SU-DHL-6 (cell line): ENCODE measurements around the gene MEIS2.

Experiments
- H2AFZ ChIP-seq: fragments of 200-600 bp; sonication (generic); 2 replicates; pipeline ENCODE4 v1.6.1; 2014; ENCODE audit warnings: low read depth, mild to moderate bottlenecking, moderate library complexity, mixed read lengths, antibody characterized with exemption, low read length; ENCODE audit not compliant: severe bottlenecking
- H3F3A ChIP-seq: fragments of 200-600 bp; shearing (Covaris generic); 2 replicates; pipeline ENCODE4 v1.6.0; 2016; ENCODE audit warnings: antibody characterized with exemption, mild to moderate bottlenecking; ENCODE audit not compliant: insufficient read depth
- H3K27ac ChIP-seq: fragments of 200-600 bp; sonication (generic); 2 replicates; pipeline ENCODE4 v1.5.1; 2016; ENCODE audit warnings: low read depth, mild to moderate bottlenecking, low read length, moderate library complexity, mixed read lengths
- H3K27me3 ChIP-seq: fragments of 200-600 bp; sonication (generic), shearing (Covaris generic); 2 replicates; pipeline ENCODE4 v1.6.0; 2014; ENCODE audit warnings: mild to moderate bottlenecking, low read length
- H3K36me3 ChIP-seq: fragments of 200-600 bp; sonication (generic); 2 replicates; pipeline ENCODE4 v1.6.1; 2014; ENCODE audit warnings: mild to moderate bottlenecking, low read length, mixed read lengths
- H3K4me2 ChIP-seq: fragments of 300-600, 200-600 bp; shearing (Covaris generic), sonication (generic); 2 replicates; pipeline ENCODE4 v1.6.0; 2014; ENCODE audit warnings: low read length, low read depth, mild to moderate bottlenecking; ENCODE audit not compliant: poor library complexity, severe bottlenecking
- H3K4me3 ChIP-seq: fragments of 200-600 bp; sonication (generic); 2 replicates; pipeline ENCODE4 v1.5.1; 2014; ENCODE audit warnings: antibody characterized with exemption, low read length, mild to moderate bottlenecking, mixed read lengths; ENCODE audit not compliant: insufficient read depth, poor library complexity, severe bottlenecking
- H3K79me2 ChIP-seq: fragments of 200-600 bp; sonication (generic); 2 replicates; pipeline ENCODE4 v1.6.1; 2014; ENCODE audit warnings: mild to moderate bottlenecking, low read length, moderate library complexity; ENCODE audit not compliant: insufficient read depth
- H3K9ac ChIP-seq: fragments of 200-600 bp; sonication (generic); 2 replicates; pipeline ENCODE4 v1.7.0; 2014; ENCODE audit warnings: mild to moderate bottlenecking, low read length
- H3K9me2 ChIP-seq: fragments of 200-600 bp; sonication (generic); replicated peaks from 2 replicates; pipeline ENCODE4 v1.6.1; 2014; ENCODE audit warnings: low read length; ENCODE audit not compliant: insufficient read depth
- H3K9me3 ChIP-seq: fragments of 200-600 bp; sonication (generic); 2 replicates; pipeline ENCODE4 v1.6.1; 2014; ENCODE audit warnings: low read length, mixed read lengths; ENCODE audit not compliant: insufficient read depth
- H4K20me1 ChIP-seq: fragments of 200-600 bp; sonication (generic); 2 replicates; pipeline ENCODE4 v1.6.1; 2014; ENCODE audit warnings: low read depth, mild to moderate bottlenecking, antibody characterized with exemption, low read length, moderate library complexity, mixed read lengths
- EZH2phosphoT487 ChIP-seq: fragments of 200-600 bp; sonication (generic), shearing (Covaris generic); conservative IDR thresholded peaks from 2 replicates; pipeline ENCODE4 v1.6.1; 2018; ENCODE audit warnings: mild to moderate bottlenecking, antibody characterized with exemption, low read length, moderate library complexity, mixed read lengths
- TF ChIP-seq, protein P1 (sequence below): fragments of 200-600 bp; sonication (generic); IDR thresholded peaks from one replicate; pipeline ENCODE4 v1.5.1; 2017; ENCODE audit warnings: antibody characterized with exemption, mild to moderate bottlenecking, low read length, moderate library complexity; ENCODE audit not compliant: insufficient read depth, poor library complexity, severe bottlenecking

Gene MEIS2

DNA sequence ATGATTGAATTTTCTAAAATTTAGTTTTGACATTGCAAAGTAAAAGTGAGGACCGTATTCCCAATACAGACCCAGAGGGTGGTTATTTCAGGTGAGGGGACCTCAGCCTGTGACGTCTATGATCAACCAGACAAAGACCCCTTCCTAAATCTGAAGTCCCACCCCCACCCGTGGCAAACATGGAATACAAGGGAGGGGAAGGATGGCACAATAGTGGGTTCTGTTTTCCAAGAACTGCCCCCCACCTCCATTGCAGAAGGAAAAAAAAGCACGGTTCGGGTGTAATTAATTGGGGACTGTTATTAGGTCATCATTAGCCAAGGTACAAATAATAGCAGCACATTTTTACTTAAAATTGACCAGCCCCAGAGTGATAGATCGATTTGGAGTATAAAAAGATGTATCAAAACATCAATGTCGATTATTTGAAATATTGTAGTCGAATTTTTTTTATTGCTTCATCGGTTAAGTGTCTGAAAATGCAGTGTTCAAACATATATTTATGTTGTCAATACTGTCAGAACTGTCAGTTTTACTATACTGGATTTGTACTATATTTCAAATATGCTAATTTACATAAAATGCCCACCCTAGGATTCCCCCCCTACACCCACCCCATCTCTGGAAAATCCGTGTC is 7.5 kb upstream of the MEIS2 start:
- H3K4me3 ChIP-seq, result no peak overlapping the region
- H3K79me2 ChIP-seq, result no peaks in the 10 kb centered on the region
- no peak overlapping the region for H3K27ac ChIP-seq
- H3K9ac ChIP-seq, result no peak overlapping the region
- TF ChIP-seq, protein P1, sequence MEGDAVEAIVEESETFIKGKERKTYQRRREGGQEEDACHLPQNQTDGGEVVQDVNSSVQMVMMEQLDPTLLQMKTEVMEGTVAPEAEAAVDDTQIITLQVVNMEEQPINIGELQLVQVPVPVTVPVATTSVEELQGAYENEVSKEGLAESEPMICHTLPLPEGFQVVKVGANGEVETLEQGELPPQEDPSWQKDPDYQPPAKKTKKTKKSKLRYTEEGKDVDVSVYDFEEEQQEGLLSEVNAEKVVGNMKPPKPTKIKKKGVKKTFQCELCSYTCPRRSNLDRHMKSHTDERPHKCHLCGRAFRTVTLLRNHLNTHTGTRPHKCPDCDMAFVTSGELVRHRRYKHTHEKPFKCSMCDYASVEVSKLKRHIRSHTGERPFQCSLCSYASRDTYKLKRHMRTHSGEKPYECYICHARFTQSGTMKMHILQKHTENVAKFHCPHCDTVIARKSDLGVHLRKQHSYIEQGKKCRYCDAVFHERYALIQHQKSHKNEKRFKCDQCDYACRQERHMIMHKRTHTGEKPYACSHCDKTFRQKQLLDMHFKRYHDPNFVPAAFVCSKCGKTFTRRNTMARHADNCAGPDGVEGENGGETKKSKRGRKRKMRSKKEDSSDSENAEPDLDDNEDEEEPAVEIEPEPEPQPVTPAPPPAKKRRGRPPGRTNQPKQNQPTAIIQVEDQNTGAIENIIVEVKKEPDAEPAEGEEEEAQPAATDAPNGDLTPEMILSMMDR, result no peak
- no peak for TF ChIP-seq EZH2phosphoT487
- H3K4me2 ChIP-seq, result no peak overlapping the region
- no peak overlapping the region for H2AFZ ChIP-seq
- no peaks in the 10 kb centered on the region for H3K27me3 ChIP-seq
- H3K9me3 ChIP-seq, result no peaks in the 10 kb centered on the region
- H3K9me2 ChIP-seq, result no peaks in the 10 kb centered on the region
- no peaks in the 10 kb centered on the region for H4K20me1 ChIP-seq
- H3F3A ChIP-seq, result peaks cover 8% of the 10 kb centered on the region; the same call in 1 of the 2 replicates
- H3K36me3 ChIP-seq, result no peaks in the 10 kb centered on the region

DNA sequence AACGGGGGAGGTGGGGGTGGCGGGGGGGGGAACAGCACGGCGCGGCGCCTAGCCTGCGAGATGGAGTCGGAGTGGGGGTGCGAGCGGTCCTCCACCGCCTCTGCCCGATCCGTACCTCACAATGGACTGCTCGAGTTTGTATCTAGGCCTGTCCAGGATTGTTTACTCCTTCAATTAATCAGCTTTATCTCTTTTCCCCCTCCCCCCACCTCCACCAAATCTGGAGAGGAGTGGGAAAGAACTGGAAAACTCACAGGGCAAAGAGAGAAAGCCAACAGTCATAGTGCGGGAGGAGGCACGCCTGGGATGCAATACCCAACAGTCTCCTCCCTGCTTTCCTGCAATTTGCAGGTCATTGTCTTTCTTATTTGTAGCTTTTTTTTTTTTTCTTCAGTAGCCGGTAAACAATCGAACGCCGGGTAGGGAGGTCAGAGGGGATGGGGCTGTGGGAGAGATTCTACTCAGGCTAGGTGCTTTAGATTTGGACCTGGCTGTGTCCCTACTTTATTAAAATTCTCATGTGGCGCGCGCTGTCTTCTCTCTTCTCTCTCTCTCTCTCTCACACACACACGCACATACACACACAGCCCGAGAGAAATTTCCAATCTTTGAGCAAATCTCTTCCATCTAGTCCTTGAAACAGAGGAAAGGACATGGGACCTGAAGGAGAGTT is 6.9 kb upstream of the MEIS2 start:
- no peak overlapping the region for H3K4me2 ChIP-seq
- H3K79me2 ChIP-seq, result peaks cover 5% of the 10 kb centered on the region; the same call in 1 of the 2 replicates
- no peaks in the 10 kb centered on the region for H3K36me3 ChIP-seq
- no peak overlapping the region for H3K27ac ChIP-seq
- TF ChIP-seq EZH2phosphoT487, result no peak
- TF ChIP-seq, protein P1, result no peak
- peaks cover 12% of the 10 kb centered on the region; the same call in 1 of the 2 replicates for H3F3A ChIP-seq
- H3K4me3 ChIP-seq, result no peak overlapping the region
- no peak overlapping the region for H2AFZ ChIP-seq
- H3K9me3 ChIP-seq, result no peaks in the 10 kb centered on the region
- no peak overlapping the region for H3K9ac ChIP-seq
- no peaks in the 10 kb centered on the region for H4K20me1 ChIP-seq
- H3K27me3 ChIP-seq, result no peaks in the 10 kb centered on the region
- no peaks in the 10 kb centered on the region for H3K9me2 ChIP-seq

DNA sequence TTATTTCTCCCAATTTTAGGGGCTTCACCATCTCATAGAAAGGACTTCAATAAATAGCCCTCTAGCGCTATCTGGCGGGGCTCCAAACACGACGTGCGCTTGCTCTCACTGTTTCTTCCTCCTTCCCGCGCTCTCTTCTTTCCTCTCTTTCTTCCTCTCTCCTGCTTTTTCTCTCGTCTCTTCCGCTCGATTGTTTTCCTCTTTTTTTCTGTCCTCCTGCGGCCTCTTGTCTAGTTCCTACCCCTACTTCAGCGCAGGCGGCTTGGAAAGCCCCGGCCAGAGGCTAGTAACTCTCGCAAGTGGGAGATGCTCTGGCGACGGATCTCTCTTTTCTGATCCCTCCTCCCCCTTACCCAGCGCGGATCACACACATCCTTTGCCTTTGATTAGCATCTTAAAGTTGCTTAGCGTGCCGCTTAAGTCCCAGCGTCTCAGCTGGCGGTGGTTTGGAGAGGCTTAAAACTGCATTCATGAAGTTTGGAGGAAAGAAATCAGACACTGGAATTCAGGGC is 6.2 kb upstream of the MEIS2 start:
- H2AFZ ChIP-seq, result no peak overlapping the region

More for the DNA sequence above, 6.2 kb upstream of the MEIS2 start:
- Histone ChIP-seq H3K9me3 (no peaks in the 10 kb centered on the region), H3K4me2 (peak overlapping the region; percentile 37), H3K36me3 (no peaks in the 10 kb centered on the region), H3K9ac (no peak overlapping the region), H4K20me1 (no peaks in the 10 kb centered on the region), H3K9me2 (no peaks in the 10 kb centered on the region), H3K27ac (no peak overlapping the region), H3K4me3 (no peak overlapping the region), H3K79me2 (peaks cover 6% of the 10 kb centered on the region; the same call in 1 of the 2 replicates), H3F3A (peaks cover 12% of the 10 kb centered on the region; the same call in 1 of the 2 replicates), H3K27me3 (no peaks in the 10 kb centered on the region)
- TF ChIP-seq, protein P1, result peak; percentile 40
- TF ChIP-seq EZH2phosphoT487, result no peak
